Measurements from ENCODE around the gene KIAA0586.

DNA sequence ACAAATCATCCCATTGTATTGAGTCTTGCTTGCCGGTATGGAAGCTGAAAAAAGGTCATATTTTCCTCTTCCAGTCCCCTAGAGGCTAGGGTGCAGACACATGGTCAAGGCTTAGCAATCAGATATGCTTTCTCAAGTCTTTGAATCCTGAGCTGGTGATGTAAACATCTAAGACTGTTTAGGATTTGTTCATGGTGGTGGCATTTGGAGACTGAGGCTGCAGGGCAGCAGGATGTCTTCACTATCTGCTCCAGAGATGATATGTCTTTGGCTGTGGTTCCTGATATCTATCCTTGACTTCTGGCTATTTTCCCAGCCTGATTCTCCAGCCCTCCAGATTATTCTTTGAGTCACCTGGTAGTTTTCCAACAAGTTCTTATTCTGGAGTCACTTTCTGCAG, 159.8 kb downstream of the KIAA0586 start:
- TF ChIP-seq, protein P1, sequence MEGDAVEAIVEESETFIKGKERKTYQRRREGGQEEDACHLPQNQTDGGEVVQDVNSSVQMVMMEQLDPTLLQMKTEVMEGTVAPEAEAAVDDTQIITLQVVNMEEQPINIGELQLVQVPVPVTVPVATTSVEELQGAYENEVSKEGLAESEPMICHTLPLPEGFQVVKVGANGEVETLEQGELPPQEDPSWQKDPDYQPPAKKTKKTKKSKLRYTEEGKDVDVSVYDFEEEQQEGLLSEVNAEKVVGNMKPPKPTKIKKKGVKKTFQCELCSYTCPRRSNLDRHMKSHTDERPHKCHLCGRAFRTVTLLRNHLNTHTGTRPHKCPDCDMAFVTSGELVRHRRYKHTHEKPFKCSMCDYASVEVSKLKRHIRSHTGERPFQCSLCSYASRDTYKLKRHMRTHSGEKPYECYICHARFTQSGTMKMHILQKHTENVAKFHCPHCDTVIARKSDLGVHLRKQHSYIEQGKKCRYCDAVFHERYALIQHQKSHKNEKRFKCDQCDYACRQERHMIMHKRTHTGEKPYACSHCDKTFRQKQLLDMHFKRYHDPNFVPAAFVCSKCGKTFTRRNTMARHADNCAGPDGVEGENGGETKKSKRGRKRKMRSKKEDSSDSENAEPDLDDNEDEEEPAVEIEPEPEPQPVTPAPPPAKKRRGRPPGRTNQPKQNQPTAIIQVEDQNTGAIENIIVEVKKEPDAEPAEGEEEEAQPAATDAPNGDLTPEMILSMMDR (IDR thresholded peaks at IDR 0.05 in 2 of 3, conservative IDR thresholded peaks at IDR 0.05 in 1 of 3; ENCODE audit: control insufficient read depth in 2 of 3, extremely low read depth in 1 of 3, insufficient read depth in 1 of 3, low read depth in 3 of 3, low read length in 3 of 3), result no peak
- TF ChIP-seq, protein P2, sequence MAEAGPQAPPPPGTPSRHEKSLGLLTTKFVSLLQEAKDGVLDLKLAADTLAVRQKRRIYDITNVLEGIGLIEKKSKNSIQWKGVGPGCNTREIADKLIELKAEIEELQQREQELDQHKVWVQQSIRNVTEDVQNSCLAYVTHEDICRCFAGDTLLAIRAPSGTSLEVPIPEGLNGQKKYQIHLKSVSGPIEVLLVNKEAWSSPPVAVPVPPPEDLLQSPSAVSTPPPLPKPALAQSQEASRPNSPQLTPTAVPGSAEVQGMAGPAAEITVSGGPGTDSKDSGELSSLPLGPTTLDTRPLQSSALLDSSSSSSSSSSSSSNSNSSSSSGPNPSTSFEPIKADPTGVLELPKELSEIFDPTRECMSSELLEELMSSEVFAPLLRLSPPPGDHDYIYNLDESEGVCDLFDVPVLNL (IDR thresholded peaks at IDR 0.05; ENCODE audit: low read depth, low read length), result no peak
- no peak for TF ChIP-seq RAD21 (IDR thresholded peaks at IDR 0.05; ENCODE audit: insufficient read depth, low read depth, low read length)
- no peak for TF ChIP-seq ZZZ3 (IDR thresholded peaks at IDR 0.05; ENCODE audit: control insufficient read depth, insufficient read length, low read depth)
- no peak for TF ChIP-seq NFIC (IDR thresholded peaks at IDR 0.05; ENCODE audit: low read depth, low read length)
- no peak for TF ChIP-seq CREB1 (IDR thresholded peaks at IDR 0.05; ENCODE audit: low read depth)
- TF ChIP-seq MXI1 (IDR thresholded peaks at IDR 0.05; ENCODE audit: low read depth, low read length), result no peak
- TF ChIP-seq RFX5 (IDR thresholded peaks at IDR 0.05; ENCODE audit: low read depth, low read length), result no peak
- TF ChIP-seq, protein P3, sequence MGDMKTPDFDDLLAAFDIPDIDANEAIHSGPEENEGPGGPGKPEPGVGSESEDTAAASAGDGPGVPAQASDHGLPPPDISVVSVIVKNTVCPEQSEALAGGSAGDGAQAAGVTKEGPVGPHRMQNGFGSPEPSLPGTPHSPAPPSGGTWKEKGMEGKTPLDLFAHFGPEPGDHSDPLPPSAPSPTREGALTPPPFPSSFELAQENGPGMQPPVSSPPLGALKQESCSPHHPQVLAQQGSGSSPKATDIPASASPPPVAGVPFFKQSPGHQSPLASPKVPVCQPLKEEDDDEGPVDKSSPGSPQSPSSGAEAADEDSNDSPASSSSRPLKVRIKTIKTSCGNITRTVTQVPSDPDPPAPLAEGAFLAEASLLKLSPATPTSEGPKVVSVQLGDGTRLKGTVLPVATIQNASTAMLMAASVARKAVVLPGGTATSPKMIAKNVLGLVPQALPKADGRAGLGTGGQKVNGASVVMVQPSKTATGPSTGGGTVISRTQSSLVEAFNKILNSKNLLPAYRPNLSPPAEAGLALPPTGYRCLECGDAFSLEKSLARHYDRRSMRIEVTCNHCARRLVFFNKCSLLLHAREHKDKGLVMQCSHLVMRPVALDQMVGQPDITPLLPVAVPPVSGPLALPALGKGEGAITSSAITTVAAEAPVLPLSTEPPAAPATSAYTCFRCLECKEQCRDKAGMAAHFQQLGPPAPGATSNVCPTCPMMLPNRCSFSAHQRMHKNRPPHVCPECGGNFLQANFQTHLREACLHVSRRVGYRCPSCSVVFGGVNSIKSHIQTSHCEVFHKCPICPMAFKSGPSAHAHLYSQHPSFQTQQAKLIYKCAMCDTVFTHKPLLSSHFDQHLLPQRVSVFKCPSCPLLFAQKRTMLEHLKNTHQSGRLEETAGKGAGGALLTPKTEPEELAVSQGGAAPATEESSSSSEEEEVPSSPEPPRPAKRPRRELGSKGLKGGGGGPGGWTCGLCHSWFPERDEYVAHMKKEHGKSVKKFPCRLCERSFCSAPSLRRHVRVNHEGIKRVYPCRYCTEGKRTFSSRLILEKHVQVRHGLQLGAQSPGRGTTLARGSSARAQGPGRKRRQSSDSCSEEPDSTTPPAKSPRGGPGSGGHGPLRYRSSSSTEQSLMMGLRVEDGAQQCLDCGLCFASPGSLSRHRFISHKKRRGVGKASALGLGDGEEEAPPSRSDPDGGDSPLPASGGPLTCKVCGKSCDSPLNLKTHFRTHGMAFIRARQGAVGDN (IDR thresholded peaks at IDR 0.05), result no peak

Measured in GM12878 (cell line).